GM23338 (cell line): ENCODE measurements around the gene MBOAT1. TPM values are rescaled to one million over a fixed set of nuclear protein-coding genes. Genes with fewer than 3 reads are reported as not detected.

Source experiments
- ATAC-seq: fragments of 200-7000 bp; cut with Tn5 transposase; 3 replicates; pipeline ENCODE4 v1.9.1; 2020
- DNase-seq: peaks from one replicate; pipeline ENCODE4 v3.0.0-alpha.2; 2015; ENCODE audit warnings: low spot score
- H2AFZ ChIP-seq: fragments of 200-600 bp; sonication (generic); 2 replicates; pipeline ENCODE4 v1.8.0; 2016; ENCODE audit warnings: antibody characterized with exemption, mild to moderate bottlenecking, moderate library complexity
- H3F3A ChIP-seq: fragments of 200-600 bp; sonication (generic); replicated peaks from 2 replicates; pipeline ENCODE4 v1.8.0; 2017; ENCODE audit warnings: antibody characterized with exemption, mixed run types, low read depth
- H3K27ac ChIP-seq: fragments of 200-600 bp; sonication (generic); 2 replicates; pipeline ENCODE4 v1.6.1; 2016; ENCODE audit warnings: low read depth
- H3K27me3 ChIP-seq: fragments of 200-600 bp; sonication (generic); 2 replicates; pipeline ENCODE4 v1.8.0; 2016; ENCODE audit warnings: mild to moderate bottlenecking, mixed run types, moderate library complexity; ENCODE audit not compliant: insufficient read depth
- H3K36me3 ChIP-seq: fragments of 200-600 bp; sonication (generic); 2 replicates; pipeline ENCODE4 v1.8.0; 2016; ENCODE audit warnings: mild to moderate bottlenecking; ENCODE audit not compliant: insufficient read depth
- H3K4me1 ChIP-seq: fragments of 200-600 bp; sonication (generic); 2 replicates; pipeline ENCODE4 v1.8.0; 2016; ENCODE audit warnings: mild to moderate bottlenecking, moderate library complexity; ENCODE audit not compliant: insufficient read depth
- H3K4me2 ChIP-seq: fragments of 200-600 bp; sonication (generic); 2 replicates; pipeline ENCODE4 v1.7.1; 2017; ENCODE audit warnings: mixed run types
- H3K4me3 ChIP-seq: fragments of 200-600 bp; sonication (generic); 2 replicates; pipeline ENCODE4 v1.6.1; 2016; ENCODE audit warnings: mixed run types
- H3K79me2 ChIP-seq: fragments of 200-600 bp; sonication (generic); replicated peaks from 2 replicates; pipeline ENCODE4 v1.8.0; 2017; ENCODE audit warnings: mild to moderate bottlenecking; ENCODE audit not compliant: insufficient read depth
- H3K9me2 ChIP-seq: fragments of 200-600 bp; sonication (generic); 2 replicates; pipeline ENCODE4 v1.8.0; 2017; ENCODE audit not compliant: insufficient read depth
- H4K20me1 ChIP-seq: fragments of 200-600 bp; sonication (generic); replicated peaks from 2 replicates; pipeline ENCODE4 v1.8.0; 2017; ENCODE audit warnings: mild to moderate bottlenecking; ENCODE audit not compliant: insufficient read depth
- H3K27ac Mint-ChIP-seq: 2 replicates; pipeline ENCODE4 v1.8.0; 2020; ENCODE audit warnings: inconsistent platforms, mild to moderate bottlenecking, moderate library complexity, mixed read lengths
- H3K27me3 Mint-ChIP-seq: 3 replicates; pipeline ENCODE4 v1.8.0; 2022; ENCODE audit warnings: low read depth, mild to moderate bottlenecking, moderate library complexity, mixed read lengths, inconsistent platforms; ENCODE audit not compliant: insufficient read depth, poor library complexity
- H3K36me3 Mint-ChIP-seq: 3 replicates; pipeline ENCODE4 v1.8.0; 2021; ENCODE audit warnings: low read depth, mild to moderate bottlenecking, inconsistent platforms, moderate library complexity, mixed read lengths
- H3K4me1 Mint-ChIP-seq: 3 replicates; pipeline ENCODE4 v1.8.0; 2020; ENCODE audit warnings: mild to moderate bottlenecking, inconsistent platforms, mixed read lengths
- H3K4me3 Mint-ChIP-seq: 3 replicates; pipeline ENCODE4 v1.8.0; 2021; ENCODE audit warnings: moderate library complexity, mild to moderate bottlenecking, inconsistent platforms, mixed read lengths
- H3K9me3 Mint-ChIP-seq: 3 replicates; pipeline ENCODE4 v1.8.0; 2020; ENCODE audit warnings: moderate library complexity, mild to moderate bottlenecking, inconsistent platforms, mixed read lengths
- CREB1 ChIP-seq: fragments of 250-450 bp; sonication (Bioruptor Pico); IDR thresholded peaks from 2 replicates; pipeline ENCODE4 v1.5.0; 2020; ENCODE audit warnings: low read depth, mild to moderate bottlenecking, moderate library complexity
- ETS1 ChIP-seq: IDR thresholded peaks from 2 replicates; pipeline ENCODE4 v1.6.1; 2016; ENCODE audit warnings: antibody characterized with exemption
- EZH2phosphoT487 ChIP-seq: fragments of 200-600 bp; sonication (generic); IDR thresholded peaks from one replicate; pipeline ENCODE4 v1.8.1; 2018; ENCODE audit warnings: antibody characterized with exemption; ENCODE audit not compliant: unreplicated experiment
- JUNB ChIP-seq: IDR thresholded peaks from one replicate; pipeline ENCODE4 v1.6.1; 2016; ENCODE audit warnings: antibody characterized with exemption; ENCODE audit not compliant: unreplicated experiment
- NANOG ChIP-seq: IDR thresholded peaks from 2 replicates; pipeline ENCODE4 v1.6.1; 2016; ENCODE audit warnings: antibody characterized with exemption, borderline replicate concordance
- ZNF114 ChIP-seq: fragments of 250-450 bp; sonication (Bioruptor Pico); IDR thresholded peaks from 2 replicates; pipeline ENCODE4 v1.5.0; 2020; ENCODE audit warnings: mild to moderate bottlenecking, moderate library complexity
- ZNF331 ChIP-seq: fragments of 250-450 bp; sonication (Bioruptor Pico); IDR thresholded peaks from 2 replicates; pipeline ENCODE4 v1.5.0; 2020; ENCODE audit warnings: low read depth, mild to moderate bottlenecking, moderate library complexity
- ZNF462 ChIP-seq: fragments of 250-450 bp; sonication (Bioruptor Pico); IDR thresholded peaks from 2 replicates; pipeline ENCODE4 v1.5.0; 2020; ENCODE audit warnings: mild to moderate bottlenecking, moderate library complexity
- polyA plus RNA-seq: library from polyadenylated mRNA; unstranded; fragments of >200 nt; fragmentation: Nextera tagmentation; extraction: Ambion mirVana; gene quantifications from 2 replicates; pipeline ENCODE4 v1.2.1, GENCODE V29; 2016
- total RNA-seq: library from RNA; depleted of rRNA; stranded (reverse); fragments of >200 nt; shearing (Covaris generic); gene quantifications from 2 replicates; pipeline ENCODE4 v1.2.3, GENCODE V29; 2014

MBOAT1 gene
- total and polyA plus RNA-seq, 2 experiments from 2014 or later: 3.8 to 18.6 TPM

DNA sequence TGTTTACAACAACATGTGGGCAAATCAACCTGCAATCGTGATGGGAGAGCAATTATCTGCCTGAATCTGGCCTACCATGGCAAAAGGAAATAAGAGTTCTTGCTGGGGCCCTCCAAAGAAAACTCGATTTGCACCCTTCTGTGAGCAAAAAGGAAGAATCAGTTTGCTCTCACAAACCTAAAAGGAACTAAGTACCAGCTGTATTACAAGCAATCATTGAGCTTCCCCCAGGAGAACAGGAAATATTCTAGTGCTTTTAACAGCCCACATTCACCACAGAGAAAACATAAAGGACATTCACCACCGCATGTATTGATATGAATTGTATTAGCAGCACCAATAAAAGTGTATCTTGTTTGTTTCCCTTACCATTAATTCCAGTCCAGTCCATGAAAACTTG is 75.0 kb downstream of the MBOAT1 start:
- Histone ChIP-seq H3K4me2 (no peak overlapping the region), H3K36me3 (no peaks in the 10 kb centered on the region), H2AFZ (no peak overlapping the region), H3K9me2 (no peaks in the 10 kb centered on the region), H3K4me1 (peaks cover 6% of the 10 kb centered on the region; the same call in 1 of the 2 replicates), H4K20me1 (no peaks in the 10 kb centered on the region), H3K27me3 (no peaks in the 10 kb centered on the region), H3K4me3 (no peak overlapping the region), H3K27ac (no peak overlapping the region; the same call in 1 of the 2 replicates), H3F3A (no peaks in the 10 kb centered on the region), H3K79me2 (no peaks in the 10 kb centered on the region)
- Mint-ChIP-seq H3K36me3 (peaks cover 4% of the 10 kb centered on the region; the same call in 2 of the 3 replicates), H3K4me3 (no peak overlapping the region), H3K9me3 (no peaks in the 10 kb centered on the region), H3K27me3 (no peaks in the 10 kb centered on the region), H3K4me1 (peaks cover 20% of the 10 kb centered on the region), H3K27ac (peak overlapping the region; percentile 3; the same call in 1 of the 2 replicates)
- DNase-seq (no peak), ATAC-seq (no peak)
- TF ChIP-seq NANOG (no peak), ZNF114 (CRISPR knock-in tag) (no peak), ZNF331 (CRISPR knock-in tag) (no peak), CREB1 (no peak), JUNB (no peak), ETS1 (no peak), ZNF462 (CRISPR knock-in tag) (no peak), EZH2phosphoT487 (no peak)
